ENCODE data around the gene INSRR.

- TF ChIP-seq CTCF (IDR thresholded peaks at IDR 0.05): no peak
- TF ChIP-seq POLR2AphosphoS5 (IDR thresholded peaks at IDR 0.05): no peak
- TF ChIP-seq POLR2A (IDR thresholded peaks at IDR 0.05): no peak
Measured at GRCh38 chr1:156848461-156849150, 10.3 kb downstream of the INSRR start.
